Measurements from ENCODE around the gene LILRB5. TPM values are rescaled to one million over a fixed set of nuclear protein-coding genes. Genes with fewer than 3 reads are reported as not detected.
"Not testable (repeated sequence)": the region's sequence is repeated elsewhere in the genome, so short reads cannot be mapped to it uniquely, and the experiment has no call there.

LILRB5 gene
- total RNA-seq, 1 donor from 2014 or later = not detected

DNA sequence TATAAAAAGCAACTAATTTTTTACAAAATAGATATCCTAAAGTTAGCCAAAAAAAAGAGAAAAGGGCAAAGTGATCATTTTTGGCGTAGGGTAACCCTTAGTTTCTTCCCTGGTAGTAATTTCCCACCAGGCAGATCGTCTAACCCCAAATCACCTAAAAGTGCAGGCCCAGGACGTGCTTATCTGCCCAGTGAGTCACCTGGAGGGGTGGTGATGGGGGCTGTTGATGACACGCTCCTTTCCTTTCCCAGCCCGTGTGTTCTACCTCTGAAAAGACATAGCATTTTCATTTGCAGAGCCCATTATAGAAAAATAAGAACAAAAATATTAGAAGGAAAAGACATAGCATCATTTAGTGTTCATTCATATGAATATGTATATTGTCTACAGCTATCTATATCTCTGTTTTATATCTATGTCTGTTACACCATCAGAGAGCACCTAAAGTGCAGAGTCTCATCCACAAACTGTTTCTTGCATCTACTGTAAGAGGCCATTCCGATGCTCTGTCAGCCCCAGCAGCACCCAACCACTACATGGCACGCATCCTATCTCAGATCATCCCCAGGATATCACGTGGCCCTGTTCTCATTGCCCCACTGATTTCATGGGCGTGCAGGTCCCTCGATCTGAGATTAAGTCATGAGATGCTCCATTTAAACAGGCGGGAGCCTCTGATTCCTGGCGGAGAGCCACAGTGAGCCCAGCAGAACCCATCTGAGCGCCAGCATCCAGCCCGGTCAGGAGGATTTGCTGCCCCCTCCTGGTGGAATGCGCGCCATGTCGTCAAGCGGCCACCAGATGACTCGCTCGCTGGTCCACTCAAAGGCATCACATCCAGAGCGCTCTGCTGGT lies 25.8 kb downstream of the LILRB5 start:
- H3K9me3 ChIP-seq (ENCODE audit: low read depth) = no peaks in the 10 kb centered on the region
- Mint-ChIP-seq H3K4me3 (no peak overlapping the region), H3K27ac (peak overlapping the region; percentile 23), H3K27me3 (ENCODE audit: insufficient read depth, low read depth) (peaks cover 3% of the 10 kb centered on the region), H3K4me1 (no peaks in the 10 kb centered on the region), H3K36me3 (no peaks in the 10 kb centered on the region), H3K9me3 (peaks cover 20% of the 10 kb centered on the region)
- H3K36me3 ChIP-seq = no peaks in the 10 kb centered on the region
- no peaks in the 10 kb centered on the region for H3K4me1 ChIP-seq
- H4K20me1 ChIP-seq (ENCODE audit: low read depth) = no peaks in the 10 kb centered on the region
- H3K27me3 ChIP-seq = peaks cover 64% of the 10 kb centered on the region
- no peaks in the 10 kb centered on the region for H3F3A ChIP-seq (ENCODE audit: low read depth)
- H3K4me2 ChIP-seq = no peak overlapping the region
- H3K9ac ChIP-seq = no peak overlapping the region
- no peak overlapping the region for H3K27ac ChIP-seq
- peak; percentile 90 for DNase-seq (ENCODE audit: low spot score)
- H3K4me3 ChIP-seq = no peak overlapping the region
- peak overlapping the region; percentile 81 for H2AFZ ChIP-seq (replicated peaks)
- TF ChIP-seq, protein P1, sequence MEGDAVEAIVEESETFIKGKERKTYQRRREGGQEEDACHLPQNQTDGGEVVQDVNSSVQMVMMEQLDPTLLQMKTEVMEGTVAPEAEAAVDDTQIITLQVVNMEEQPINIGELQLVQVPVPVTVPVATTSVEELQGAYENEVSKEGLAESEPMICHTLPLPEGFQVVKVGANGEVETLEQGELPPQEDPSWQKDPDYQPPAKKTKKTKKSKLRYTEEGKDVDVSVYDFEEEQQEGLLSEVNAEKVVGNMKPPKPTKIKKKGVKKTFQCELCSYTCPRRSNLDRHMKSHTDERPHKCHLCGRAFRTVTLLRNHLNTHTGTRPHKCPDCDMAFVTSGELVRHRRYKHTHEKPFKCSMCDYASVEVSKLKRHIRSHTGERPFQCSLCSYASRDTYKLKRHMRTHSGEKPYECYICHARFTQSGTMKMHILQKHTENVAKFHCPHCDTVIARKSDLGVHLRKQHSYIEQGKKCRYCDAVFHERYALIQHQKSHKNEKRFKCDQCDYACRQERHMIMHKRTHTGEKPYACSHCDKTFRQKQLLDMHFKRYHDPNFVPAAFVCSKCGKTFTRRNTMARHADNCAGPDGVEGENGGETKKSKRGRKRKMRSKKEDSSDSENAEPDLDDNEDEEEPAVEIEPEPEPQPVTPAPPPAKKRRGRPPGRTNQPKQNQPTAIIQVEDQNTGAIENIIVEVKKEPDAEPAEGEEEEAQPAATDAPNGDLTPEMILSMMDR (IDR thresholded peaks at IDR 0.05) = peak; percentile 98
- no peak for TF ChIP-seq EZH2 (IDR thresholded peaks at IDR 0.05)
- H3K79me2 ChIP-seq (ENCODE audit: low read depth) = no peaks in the 10 kb centered on the region

DNA sequence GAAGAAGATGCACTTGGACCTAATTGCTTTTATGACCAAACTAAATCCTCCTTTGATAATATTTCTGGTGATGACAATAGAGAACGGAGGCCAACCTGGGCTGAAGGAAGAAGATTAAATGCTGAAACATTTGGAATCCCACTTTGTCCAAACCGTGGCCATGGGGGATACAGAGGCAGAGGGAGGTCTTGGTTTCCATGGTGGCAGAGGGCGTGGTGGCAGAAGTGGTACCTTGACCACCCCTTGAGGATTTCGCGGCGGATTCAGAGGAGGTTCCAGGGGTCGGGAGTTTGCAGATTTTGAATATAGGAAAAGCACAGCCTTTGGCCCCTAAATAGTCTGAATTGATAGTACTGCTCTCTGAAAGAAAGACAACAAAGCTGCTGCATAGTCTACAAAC lies 27.0 kb downstream of the LILRB5 start:
- H3K9me3 Mint-ChIP-seq = peaks cover 20% of the 10 kb centered on the region
- H3K4me3 Mint-ChIP-seq = no peak overlapping the region
- H3K36me3 Mint-ChIP-seq = no peaks in the 10 kb centered on the region
- Histone ChIP-seq H3K4me2 (no peak overlapping the region), H3K36me3 (no peaks in the 10 kb centered on the region), H3K4me1 (no peaks in the 10 kb centered on the region), H3K79me2 (ENCODE audit: low read depth) (no peaks in the 10 kb centered on the region), H3F3A (ENCODE audit: low read depth) (no peaks in the 10 kb centered on the region), H3K27me3 (peaks cover 61% of the 10 kb centered on the region), H3K9me3 (ENCODE audit: low read depth) (no peaks in the 10 kb centered on the region), H3K4me3 (no peak overlapping the region), H3K9ac (no peak overlapping the region), H2AFZ (replicated peaks) (no peak overlapping the region), H4K20me1 (ENCODE audit: low read depth) (no peaks in the 10 kb centered on the region), H3K27ac (no peak overlapping the region)
- no peak overlapping the region for H3K27ac Mint-ChIP-seq
- no peaks in the 10 kb centered on the region for H3K4me1 Mint-ChIP-seq
- no peak for DNase-seq (ENCODE audit: low spot score)
- peaks cover 3% of the 10 kb centered on the region for H3K27me3 Mint-ChIP-seq (ENCODE audit: insufficient read depth, low read depth)
- TF ChIP-seq EZH2phosphoT487 (IDR thresholded peaks at IDR 0.05) = no peak
- TF ChIP-seq, protein P1 (IDR thresholded peaks at IDR 0.05) = no peak
- no peak for TF ChIP-seq EZH2 (IDR thresholded peaks at IDR 0.05)

DNA sequence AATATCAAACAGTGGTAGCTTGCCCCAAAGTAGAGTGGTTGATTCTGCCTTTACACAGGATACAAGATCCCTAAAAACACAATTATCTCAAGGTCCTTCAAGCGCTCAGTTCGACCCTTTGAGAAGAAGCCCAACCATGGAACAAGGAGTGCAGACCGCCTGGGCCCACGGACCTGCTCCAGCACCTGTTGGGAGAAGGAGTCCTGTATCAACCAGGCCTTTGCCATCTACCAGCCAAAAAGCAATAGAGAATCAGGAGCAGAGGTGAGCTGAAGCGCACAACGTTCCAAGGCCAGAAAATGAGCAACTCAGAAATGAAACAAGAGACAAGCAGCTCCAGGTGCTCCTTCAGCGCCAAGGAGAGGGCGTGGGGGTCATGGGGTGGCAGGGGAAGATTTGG lies 27.9 kb downstream of the LILRB5 start:
- Mint-ChIP-seq H3K9me3 (peaks cover 14% of the 10 kb centered on the region), H3K27me3 (ENCODE audit: insufficient read depth, low read depth) (peaks cover 3% of the 10 kb centered on the region), H3K27ac (no peak overlapping the region)

DNA sequence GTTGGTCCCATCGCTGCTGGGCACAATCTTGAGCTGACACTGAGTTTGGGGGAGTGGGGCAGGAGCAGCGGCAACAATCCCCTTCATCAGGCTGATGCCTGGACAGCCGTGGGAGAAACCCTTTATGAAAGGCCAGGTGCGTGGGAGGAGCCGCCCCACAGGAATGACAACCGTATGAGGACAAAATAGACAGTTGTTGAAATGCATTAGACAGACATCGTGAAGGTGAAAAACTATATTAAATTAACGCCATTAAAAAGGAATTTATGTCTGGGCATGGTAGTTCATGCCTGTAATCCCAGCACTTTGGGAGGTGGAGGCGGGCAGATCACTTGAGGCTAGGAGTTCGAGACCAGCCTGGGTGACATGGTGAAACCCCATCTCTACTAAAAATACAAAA lies 32.5 kb downstream of the LILRB5 start:
- not testable (repeated sequence) for H3K9me3 ChIP-seq (ENCODE audit: low read depth); H2AFZ ChIP-seq (replicated peaks); H3K4me1 ChIP-seq; H3K27ac ChIP-seq; H3K4me1 Mint-ChIP-seq; H3K36me3 Mint-ChIP-seq; H3K4me3 ChIP-seq; H3K4me3 Mint-ChIP-seq; DNase-seq (ENCODE audit: low spot score); H3K4me2 ChIP-seq; H3K27ac Mint-ChIP-seq; H3F3A ChIP-seq (ENCODE audit: low read depth); H3K9me3 Mint-ChIP-seq; H3K9ac ChIP-seq; H3K27me3 Mint-ChIP-seq (ENCODE audit: insufficient read depth, low read depth); H3K36me3 ChIP-seq; H4K20me1 ChIP-seq (ENCODE audit: low read depth); H3K79me2 ChIP-seq (ENCODE audit: low read depth)
- H3K27me3 ChIP-seq = peaks cover 24% of the 10 kb centered on the region

More for the DNA sequence above, 27.9 kb downstream of the LILRB5 start:
- no peak overlapping the region for H3K4me3 ChIP-seq
- TF ChIP-seq EZH2phosphoT487 (IDR thresholded peaks at IDR 0.05) (no peak), EZH2 (IDR thresholded peaks at IDR 0.05) (no peak)
- TF ChIP-seq, protein P1 (IDR thresholded peaks at IDR 0.05) = no peak
- H3K9me3 ChIP-seq (ENCODE audit: low read depth) = no peaks in the 10 kb centered on the region
- H3K27ac ChIP-seq = no peak overlapping the region
- no peaks in the 10 kb centered on the region for H3K4me1 ChIP-seq
- no peak overlapping the region for H2AFZ ChIP-seq (replicated peaks)
- H3K27me3 ChIP-seq = peaks cover 56% of the 10 kb centered on the region
- DNase-seq (ENCODE audit: low spot score) = no peak
- H4K20me1 ChIP-seq (ENCODE audit: low read depth) = no peaks in the 10 kb centered on the region
- H3K4me1 Mint-ChIP-seq = no peaks in the 10 kb centered on the region
- H3K79me2 ChIP-seq (ENCODE audit: low read depth) = no peaks in the 10 kb centered on the region
- no peak overlapping the region for H3K9ac ChIP-seq
- H3K36me3 ChIP-seq = no peaks in the 10 kb centered on the region
- H3K36me3 Mint-ChIP-seq = no peaks in the 10 kb centered on the region
- no peaks in the 10 kb centered on the region for H3F3A ChIP-seq (ENCODE audit: low read depth)
- no peak overlapping the region for H3K4me2 ChIP-seq
- no peak overlapping the region for H3K4me3 Mint-ChIP-seq

DNA sequence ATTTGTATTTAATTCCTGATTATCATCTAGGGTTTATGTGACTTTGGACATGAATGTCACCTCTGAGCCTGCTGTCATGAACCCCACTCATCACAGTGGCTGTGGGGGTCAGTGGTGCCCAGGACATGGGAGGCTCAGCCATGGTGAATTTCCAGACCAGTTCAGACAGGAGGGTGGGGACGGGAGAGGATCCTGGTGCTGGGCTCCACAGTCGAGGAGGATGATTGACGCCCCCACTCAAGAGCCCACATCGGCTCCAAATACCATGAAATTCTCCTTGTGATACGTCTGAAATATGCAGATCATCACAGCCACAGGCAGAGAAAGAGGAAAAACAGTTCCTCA lies 33.2 kb downstream of the LILRB5 start:
- H3K27me3 Mint-ChIP-seq (ENCODE audit: insufficient read depth, low read depth); H3K9ac ChIP-seq; DNase-seq (ENCODE audit: low spot score); H3K36me3 Mint-ChIP-seq; H3K4me2 ChIP-seq; H3K4me1 ChIP-seq; H4K20me1 ChIP-seq (ENCODE audit: low read depth); H2AFZ ChIP-seq (replicated peaks); H3K27ac ChIP-seq; H3K9me3 ChIP-seq (ENCODE audit: low read depth); H3K9me3 Mint-ChIP-seq; H3K4me3 ChIP-seq; H3F3A ChIP-seq (ENCODE audit: low read depth); H3K36me3 ChIP-seq; H3K4me3 Mint-ChIP-seq; H3K79me2 ChIP-seq (ENCODE audit: low read depth); H3K4me1 Mint-ChIP-seq: not testable (repeated sequence)
- H3K27me3 ChIP-seq = peaks cover 20% of the 10 kb centered on the region
- H3K27ac Mint-ChIP-seq = peak overlapping the region; percentile 66
